Thyroid gland (tissue), 4 donors: Measurements from ENCODE around the gene SULT1C3.

ENCODE experiments used
- POLR2A ChIP-seq, 2 donors: fragments of 450-650 bp; IDR thresholded peaks; one replicate each; pipeline ENCODE4 v1.6.1; 2017; ENCODE audit warnings: antibody characterized with exemption in 2 of 2, mild to moderate bottlenecking in 2 of 2, moderate library complexity in 1 of 2
- TF ChIP-seq, protein P1 (sequence below), 6 experiments: fragments of 200-600 bp in 3 of 6; fragments of 450-650 bp in 3 of 6; sonication (generic) in 3 of 6; IDR thresholded peaks; one replicate each; pipeline ENCODE4 v1.5.1; 2016 to 2019; ENCODE audit warnings: antibody characterized with exemption in 6 of 6, mild to moderate bottlenecking in 2 of 6, inconsistent platforms in 1 of 6, moderate library complexity in 1 of 6

DNA sequence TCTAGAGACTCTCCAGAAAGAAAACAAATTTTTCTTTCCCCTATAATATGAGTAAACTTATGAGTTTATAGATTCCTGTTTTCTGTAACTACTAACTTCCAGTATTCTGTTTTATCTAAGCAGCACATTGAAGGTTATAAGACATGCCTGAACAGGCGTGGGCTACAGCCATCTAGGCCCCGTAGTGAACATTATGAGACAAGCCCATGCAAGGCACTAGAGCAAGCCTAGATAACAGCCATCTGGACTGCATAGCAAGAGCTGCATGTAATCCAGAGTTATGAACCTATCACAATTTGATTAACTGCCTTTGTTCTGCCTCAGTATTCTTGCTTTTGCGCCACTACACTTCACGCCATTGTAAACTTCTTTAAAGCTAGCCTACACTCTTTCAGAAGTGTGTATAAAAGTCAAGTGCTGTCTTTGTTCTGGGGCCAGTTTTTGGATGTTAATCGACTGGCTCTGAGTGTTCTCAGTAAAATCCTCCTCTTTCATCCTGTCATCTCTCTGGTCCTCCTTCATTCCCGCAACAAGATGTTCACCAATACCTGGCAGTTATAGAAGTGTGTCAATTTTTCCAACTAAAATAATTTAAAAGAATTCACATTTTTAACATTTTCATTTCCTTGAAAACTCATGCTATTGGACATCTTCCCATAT lies 3.0 kb upstream of the SULT1C3 start:
- TF ChIP-seq, protein P1, sequence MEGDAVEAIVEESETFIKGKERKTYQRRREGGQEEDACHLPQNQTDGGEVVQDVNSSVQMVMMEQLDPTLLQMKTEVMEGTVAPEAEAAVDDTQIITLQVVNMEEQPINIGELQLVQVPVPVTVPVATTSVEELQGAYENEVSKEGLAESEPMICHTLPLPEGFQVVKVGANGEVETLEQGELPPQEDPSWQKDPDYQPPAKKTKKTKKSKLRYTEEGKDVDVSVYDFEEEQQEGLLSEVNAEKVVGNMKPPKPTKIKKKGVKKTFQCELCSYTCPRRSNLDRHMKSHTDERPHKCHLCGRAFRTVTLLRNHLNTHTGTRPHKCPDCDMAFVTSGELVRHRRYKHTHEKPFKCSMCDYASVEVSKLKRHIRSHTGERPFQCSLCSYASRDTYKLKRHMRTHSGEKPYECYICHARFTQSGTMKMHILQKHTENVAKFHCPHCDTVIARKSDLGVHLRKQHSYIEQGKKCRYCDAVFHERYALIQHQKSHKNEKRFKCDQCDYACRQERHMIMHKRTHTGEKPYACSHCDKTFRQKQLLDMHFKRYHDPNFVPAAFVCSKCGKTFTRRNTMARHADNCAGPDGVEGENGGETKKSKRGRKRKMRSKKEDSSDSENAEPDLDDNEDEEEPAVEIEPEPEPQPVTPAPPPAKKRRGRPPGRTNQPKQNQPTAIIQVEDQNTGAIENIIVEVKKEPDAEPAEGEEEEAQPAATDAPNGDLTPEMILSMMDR (IDR thresholded peaks at IDR 0.05): no peak
- no peak for TF ChIP-seq POLR2A (IDR thresholded peaks at IDR 0.05)
